ENCODE data around the gene ELK4.

The ELK4 gene

GRCh38 chr1:205664399-205665017 lies 32.7 kb upstream of the ELK4 start:
- no peak for DNase-seq (ENCODE audit: low read depth in 1 of 2, low spot score in 1 of 2)
- Histone ChIP-seq H3K27ac (replicated peaks) (no peak overlapping the region), H3K27me3 (ENCODE audit: insufficient read depth, poor library complexity, severe bottlenecking) (no peaks in the 10 kb centered on the region), H3K4me3 (replicated peaks; ENCODE audit: insufficient read depth, low read length) (no peak overlapping the region)
- no peak for TF ChIP-seq REST (IDR thresholded peaks at IDR 0.05; ENCODE audit: insufficient replicate concordance, low read depth)
- TF ChIP-seq SPI1 (IDR thresholded peaks at IDR 0.05; ENCODE audit: borderline replicate concordance, low read depth) = no peak
- no peak for TF ChIP-seq CTCF (IDR thresholded peaks at IDR 0.05; ENCODE audit: insufficient read depth, low read length)
- TF ChIP-seq POLR2AphosphoS5 (IDR thresholded peaks at IDR 0.05; ENCODE audit: low read depth) = no peak
- no peak for TF ChIP-seq GABPA (IDR thresholded peaks at IDR 0.05; ENCODE audit: low read depth)

- Histone ChIP-seq H3K4me3 (replicated peaks; ENCODE audit: insufficient read depth, low read length) (no peak overlapping the region), H3K27me3 (ENCODE audit: insufficient read depth, poor library complexity, severe bottlenecking) (no peaks in the 10 kb centered on the region), H3K27ac (replicated peaks) (no peak overlapping the region)
- TF ChIP-seq SPI1 (IDR thresholded peaks at IDR 0.05; ENCODE audit: borderline replicate concordance, low read depth) (no peak), POLR2AphosphoS5 (IDR thresholded peaks at IDR 0.05; ENCODE audit: low read depth) (no peak), GABPA (IDR thresholded peaks at IDR 0.05; ENCODE audit: low read depth) (no peak), CTCF (IDR thresholded peaks at IDR 0.05; ENCODE audit: insufficient read depth, low read length) (no peak), REST (IDR thresholded peaks at IDR 0.05; ENCODE audit: insufficient replicate concordance, low read depth) (no peak)
- no peak for DNase-seq (ENCODE audit: low read depth in 1 of 2, low spot score in 1 of 2)
Measured at GRCh38 chr1:205663286-205663936, 31.6 kb upstream of the ELK4 start.

GRCh38 chr1:205662791-205663190 lies 31.0 kb upstream of the ELK4 start:
- Histone ChIP-seq H3K27ac (replicated peaks) (no peak overlapping the region), H3K4me3 (replicated peaks; ENCODE audit: insufficient read depth, low read length) (no peak overlapping the region), H3K27me3 (ENCODE audit: insufficient read depth, poor library complexity, severe bottlenecking) (no peaks in the 10 kb centered on the region)
- no peak for TF ChIP-seq POLR2AphosphoS5 (IDR thresholded peaks at IDR 0.05; ENCODE audit: low read depth)
- TF ChIP-seq CTCF (IDR thresholded peaks at IDR 0.05; ENCODE audit: insufficient read depth, low read length) = no peak
- no peak for DNase-seq (ENCODE audit: low read depth in 1 of 2, low spot score in 1 of 2)

Measured in HL-60 (cell line).